Activated CD8-positive, alpha-beta memory T cell treated with anti-CD3 and anti-CD28 coated beads, Interleukin-2, amount 50 U/mL, for 24 hours (primary cell): ENCODE results near the gene PNMA8A.

Experiments
- DNase-seq: peaks from one replicate; pipeline ENCODE4 v3.0.0-alpha.2; 2020; ENCODE audit errors: extremely low read depth

Gene PNMA8A

DNA sequence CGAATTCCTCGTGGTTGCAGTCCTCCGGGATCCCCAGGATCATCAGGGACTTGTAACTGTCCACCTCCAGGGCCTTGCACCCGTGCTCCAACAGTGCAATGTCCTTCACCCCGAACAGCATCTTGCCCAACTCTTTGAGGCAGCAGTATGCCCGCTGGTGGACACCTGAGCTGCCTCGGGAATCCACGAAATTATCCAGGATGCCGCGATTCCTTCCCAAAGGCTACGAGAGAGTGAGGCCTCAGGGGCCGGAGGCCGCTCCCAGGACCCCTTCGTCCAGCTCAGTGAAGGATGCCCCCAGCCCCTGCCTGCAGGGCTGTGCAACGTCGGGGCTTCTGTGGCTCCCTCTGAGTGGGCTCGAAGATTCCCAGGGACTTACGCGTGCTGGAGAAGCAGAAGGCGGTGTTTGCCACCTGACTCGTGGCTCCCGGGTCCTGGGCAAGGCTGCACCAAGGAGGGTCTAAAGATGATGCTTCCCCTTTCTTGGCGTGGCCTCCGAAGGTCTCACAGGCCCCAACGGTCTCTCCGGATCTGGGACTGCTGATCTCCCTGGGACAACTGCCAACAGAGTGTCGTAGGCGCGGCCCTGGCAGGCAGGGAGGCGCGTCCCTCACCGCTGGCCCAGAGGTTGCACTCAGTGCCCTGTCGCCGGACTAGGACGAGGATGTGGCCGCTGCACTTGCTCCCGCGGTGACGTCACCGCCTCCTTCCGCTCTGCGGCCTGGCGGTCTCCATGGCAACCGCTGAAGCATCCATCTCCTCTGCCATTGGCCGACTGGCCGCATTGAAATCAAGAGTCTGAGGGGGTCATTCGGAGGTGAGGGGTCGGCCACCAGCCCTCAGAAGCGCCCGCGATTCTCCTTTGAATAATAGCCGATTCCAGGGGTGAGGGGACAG, 42.9 kb downstream of the PNMA8A start, which contains the start of gene PNMA8C:
PNMA8C (minus strand) TSS at position 698 of the 897 bp plus-strand sequence; CDS start at position 121, 577 bp downstream.
- DNase-seq: no peak

DNA sequence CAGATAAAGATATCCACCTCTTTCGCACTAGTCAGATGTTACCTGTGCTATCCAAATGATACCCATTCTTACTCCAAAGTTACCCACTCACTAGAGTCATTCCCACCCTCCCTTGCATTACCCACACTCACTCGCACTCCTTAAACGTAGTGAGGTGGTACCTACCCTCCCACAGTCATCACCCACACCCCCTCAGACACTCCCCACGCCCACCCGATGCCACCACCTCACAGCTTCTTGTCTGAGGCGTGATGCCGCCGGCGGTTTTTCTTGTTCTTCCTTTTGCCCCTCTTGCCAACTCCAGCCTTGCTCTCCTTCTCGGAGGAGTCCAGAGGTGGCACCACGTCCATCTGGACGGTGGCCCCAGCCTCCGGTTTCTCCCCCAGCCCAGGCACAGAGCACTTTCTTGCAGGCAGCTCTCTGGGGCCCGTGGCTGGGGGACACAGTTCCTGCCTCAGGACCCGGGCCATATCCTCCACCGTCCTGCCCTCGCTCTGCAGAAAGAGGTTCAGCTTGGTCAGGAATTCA, 43.8 kb downstream of the PNMA8A start:
- DNase-seq: no peak

DNA sequence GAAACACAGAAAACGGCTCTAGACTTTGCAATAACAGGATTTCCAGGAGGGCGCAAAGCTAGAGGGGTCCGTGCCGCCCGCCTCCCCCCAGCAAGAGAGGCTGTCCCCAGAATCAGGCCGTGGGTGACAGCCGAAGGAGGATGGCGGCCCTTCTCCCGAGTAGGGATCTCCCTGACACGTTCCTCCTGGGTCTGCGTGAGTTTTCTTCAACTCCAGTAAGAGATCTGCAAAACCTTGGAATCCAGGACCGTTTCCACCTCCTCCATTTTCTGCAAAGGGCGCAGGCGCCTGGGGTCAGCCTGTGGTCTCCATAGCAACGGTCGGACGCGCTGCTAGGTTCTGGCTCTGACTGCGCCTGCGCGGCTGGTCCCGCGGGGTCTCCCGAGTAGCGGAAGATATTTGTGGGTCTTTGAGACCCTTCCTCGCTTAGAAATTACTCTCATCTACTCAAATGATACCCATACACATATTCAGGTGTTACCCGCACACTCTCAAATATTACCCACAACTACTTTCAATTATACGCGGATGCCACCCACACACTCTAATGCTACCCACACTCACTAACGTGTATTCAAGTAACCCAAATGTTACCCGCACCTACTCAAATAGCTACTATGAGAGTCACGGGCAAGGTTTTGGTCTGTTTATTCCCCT, 44.7 kb downstream of the PNMA8A start:
- DNase-seq: no peak

DNA sequence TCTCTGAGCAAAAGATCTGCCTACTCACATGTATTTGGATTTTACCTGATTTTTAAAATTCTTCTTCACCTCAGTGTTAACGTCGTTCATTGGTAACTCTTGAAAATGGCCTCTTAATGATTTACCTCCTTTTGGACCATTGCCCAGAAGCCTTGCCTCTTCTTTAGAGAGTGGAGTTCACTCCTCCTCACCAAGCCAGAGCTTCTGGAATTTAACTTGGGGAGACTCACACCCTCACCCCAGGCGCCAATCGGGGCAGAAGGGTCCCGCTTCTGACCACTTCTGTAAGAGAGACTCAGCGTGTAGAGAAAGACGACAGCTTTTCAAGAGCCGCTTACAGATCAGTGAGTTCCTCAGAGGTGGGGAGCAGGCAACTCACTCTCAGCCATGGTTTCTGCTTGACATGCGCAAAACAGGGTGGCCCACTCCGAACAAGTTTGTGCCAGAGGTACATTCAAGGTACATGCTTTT, 45.3 kb downstream of the PNMA8A start:
- DNase-seq: no peak

DNA sequence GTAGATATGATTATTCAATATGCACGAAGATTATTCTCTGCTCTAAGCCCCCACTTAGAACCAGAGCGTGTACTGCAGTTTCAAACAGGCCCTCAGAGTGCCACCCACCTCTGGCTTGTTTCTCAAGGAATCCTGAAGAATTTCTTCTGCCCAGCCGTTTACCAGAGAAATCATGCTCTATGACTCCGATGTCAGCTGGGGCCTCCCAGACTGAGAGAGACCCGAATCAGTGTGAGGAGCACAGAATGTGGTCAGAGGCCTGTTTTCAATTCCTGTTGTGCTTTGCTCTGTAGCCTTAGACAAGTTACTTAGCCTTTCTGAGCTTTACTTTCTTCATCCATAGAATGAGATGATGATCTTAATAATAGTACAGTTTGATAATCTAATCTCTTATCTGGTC, 48.2 kb downstream of the PNMA8A start:
- no peak for DNase-seq

DNA sequence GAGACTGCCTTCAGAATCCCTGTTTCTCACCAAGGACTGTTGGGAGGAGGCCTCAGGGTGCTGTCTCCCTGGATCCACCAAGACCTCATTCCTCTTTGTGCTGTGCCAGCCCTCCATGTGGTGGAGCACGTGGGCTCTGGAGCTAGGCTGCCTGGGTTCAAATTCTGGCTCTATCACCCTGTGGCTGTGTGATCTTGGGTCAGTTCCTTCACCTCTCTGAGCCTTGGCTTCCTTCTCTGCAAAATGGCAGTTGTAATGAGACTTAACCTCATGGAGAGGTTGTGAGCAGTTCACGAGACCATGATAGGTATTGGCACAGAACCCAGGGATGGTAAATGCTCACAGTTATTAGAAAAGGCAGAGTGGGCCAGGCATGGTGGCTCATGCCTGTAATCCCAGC, 49.0 kb downstream of the PNMA8A start:
- no peak for DNase-seq

DNA sequence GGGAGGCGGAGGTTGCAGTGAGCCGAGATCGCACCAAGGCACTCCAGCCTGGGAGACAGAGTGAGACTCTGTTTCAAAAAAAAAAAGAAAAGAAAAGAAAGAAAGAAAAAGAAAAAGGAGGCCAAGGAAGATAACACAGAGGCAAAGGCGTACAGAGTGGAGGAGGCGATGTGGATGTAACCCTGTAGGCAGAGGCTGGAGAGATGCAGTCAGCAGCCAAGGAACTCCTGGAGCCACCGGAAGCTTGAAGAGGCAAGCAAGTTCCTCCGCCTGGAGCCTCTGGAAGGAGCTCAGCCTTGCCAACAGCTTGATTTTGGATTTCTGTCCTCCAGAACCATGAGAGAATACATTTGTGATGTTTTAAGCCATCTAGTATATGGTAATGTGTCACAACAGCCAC, 51.3 kb downstream of the PNMA8A start:
- DNase-seq: no peak
